PC-3 (cell line): ENCODE measurements around the gene TPK1.

Source experiments
- EZH2 ChIP-seq: fragments of 300-600 bp; sonication (generic); IDR thresholded peaks from one replicate; pipeline ENCODE4 v1.6.1; 2017; ENCODE audit warnings: antibody characterized with exemption, mild to moderate bottlenecking, low read length; ENCODE audit not compliant: unreplicated experiment
- TF ChIP-seq, protein P1 (sequence below): fragments of 300-600 bp; sonication (generic); conservative IDR thresholded peaks from 2 replicates; pipeline ENCODE4 v1.5.1; 2017; ENCODE audit warnings: antibody characterized with exemption, low read depth, mild to moderate bottlenecking, low read length

DNA sequence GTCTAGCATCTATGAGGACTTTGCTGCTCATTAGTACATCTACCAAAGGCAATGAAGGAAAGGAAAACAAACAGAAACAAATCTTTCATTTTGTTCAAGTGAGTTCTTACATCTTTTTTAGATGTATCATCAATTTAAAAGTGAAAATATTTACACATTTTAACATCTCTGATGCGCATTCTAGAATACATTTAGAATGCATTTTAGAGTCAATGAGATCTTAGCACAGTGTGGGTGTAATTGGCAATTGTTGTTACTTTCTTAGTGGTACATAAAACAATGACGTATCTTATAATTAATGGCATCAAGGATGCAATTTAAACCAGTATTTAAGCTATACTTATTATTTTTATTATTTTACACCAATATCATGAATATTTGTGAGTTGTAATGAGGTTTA, 51.4 kb downstream of the TPK1 start:
- TF ChIP-seq, protein P1, sequence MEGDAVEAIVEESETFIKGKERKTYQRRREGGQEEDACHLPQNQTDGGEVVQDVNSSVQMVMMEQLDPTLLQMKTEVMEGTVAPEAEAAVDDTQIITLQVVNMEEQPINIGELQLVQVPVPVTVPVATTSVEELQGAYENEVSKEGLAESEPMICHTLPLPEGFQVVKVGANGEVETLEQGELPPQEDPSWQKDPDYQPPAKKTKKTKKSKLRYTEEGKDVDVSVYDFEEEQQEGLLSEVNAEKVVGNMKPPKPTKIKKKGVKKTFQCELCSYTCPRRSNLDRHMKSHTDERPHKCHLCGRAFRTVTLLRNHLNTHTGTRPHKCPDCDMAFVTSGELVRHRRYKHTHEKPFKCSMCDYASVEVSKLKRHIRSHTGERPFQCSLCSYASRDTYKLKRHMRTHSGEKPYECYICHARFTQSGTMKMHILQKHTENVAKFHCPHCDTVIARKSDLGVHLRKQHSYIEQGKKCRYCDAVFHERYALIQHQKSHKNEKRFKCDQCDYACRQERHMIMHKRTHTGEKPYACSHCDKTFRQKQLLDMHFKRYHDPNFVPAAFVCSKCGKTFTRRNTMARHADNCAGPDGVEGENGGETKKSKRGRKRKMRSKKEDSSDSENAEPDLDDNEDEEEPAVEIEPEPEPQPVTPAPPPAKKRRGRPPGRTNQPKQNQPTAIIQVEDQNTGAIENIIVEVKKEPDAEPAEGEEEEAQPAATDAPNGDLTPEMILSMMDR, result no peak
- TF ChIP-seq EZH2, result no peak
